GM19328 (cell line): Measurements from ENCODE around the gene CACNA1C.
"Not testable (repeated sequence)": the region's sequence is repeated elsewhere in the genome, so short reads cannot be mapped to it uniquely, and the experiment has no call there.

Experiments used
- ATAC-seq: cut with Tn5 transposase; IDR thresholded peaks from one replicate; pipeline ENCODE4 v1.9.1; 2021; ENCODE audit warnings: mild to moderate bottlenecking, moderate library complexity; ENCODE audit not compliant: unreplicated experiment

CACNA1C gene

GRCh38 chr12:2074792-2075191, 22.0 kb downstream of the CACNA1C start:
- ATAC-seq = no peak

- ATAC-seq = no peak
These were observed 22.9 kb downstream of the CACNA1C start for GRCh38 chr12:2075508-2076195.

GRCh38 chr12:2076196-2076570, 23.4 kb downstream of the CACNA1C start:
- ATAC-seq = no peak

GRCh38 chr12:2076728-2077127, 23.9 kb downstream of the CACNA1C start:
- ATAC-seq = no peak

- no peak for ATAC-seq
These were observed 27.8 kb downstream of the CACNA1C start for GRCh38 chr12:2080604-2081003.

GRCh38 chr12:2082321-2082720, 29.5 kb downstream of the CACNA1C start:
- no peak for ATAC-seq

- no peak for ATAC-seq
These were observed 30.2 kb downstream of the CACNA1C start for GRCh38 chr12:2083008-2083407.

GRCh38 chr12:2083561-2083960, 30.8 kb downstream of the CACNA1C start:
- no peak for ATAC-seq

GRCh38 chr12:2084553-2085296, 31.9 kb downstream of the CACNA1C start:
- no peak for ATAC-seq

GRCh38 chr12:2092354-2092753, 39.6 kb downstream of the CACNA1C start:
- no peak for ATAC-seq

- ATAC-seq = no peak
These were observed 40.1 kb downstream of the CACNA1C start for GRCh38 chr12:2092890-2093289.

- no peak for ATAC-seq
These were observed 41.8 kb downstream of the CACNA1C start for GRCh38 chr12:2094597-2094996.

- ATAC-seq = no peak
These were observed 43.1 kb downstream of the CACNA1C start for GRCh38 chr12:2095878-2096277.

- no peak for ATAC-seq
These were observed 44.8 kb downstream of the CACNA1C start for GRCh38 chr12:2097617-2098016.

GRCh38 chr12:2098852-2099251, 46.1 kb downstream of the CACNA1C start:
- no peak for ATAC-seq

- ATAC-seq = no peak
These were observed 46.8 kb downstream of the CACNA1C start for GRCh38 chr12:2099595-2099994.

- ATAC-seq = no peak
These were observed 48.6 kb downstream of the CACNA1C start for GRCh38 chr12:2101359-2101758.

GRCh38 chr12:2101771-2102170, 49.0 kb downstream of the CACNA1C start:
- ATAC-seq = no peak

- ATAC-seq = not testable (repeated sequence)
These were observed 49.9 kb downstream of the CACNA1C start for GRCh38 chr12:2102736-2103135.

GRCh38 chr12:2105387-2105786, 52.6 kb downstream of the CACNA1C start:
- not testable (repeated sequence) for ATAC-seq

- ATAC-seq = no peak
These were observed 55.4 kb downstream of the CACNA1C start for GRCh38 chr12:2108166-2108565.

GRCh38 chr12:2108975-2109671, 56.3 kb downstream of the CACNA1C start:
- ATAC-seq = no peak
